Breast epithelium (tissue), 3 donors: ENCODE measurements around the gene RERE.

Experiments
- CTCF ChIP-seq, 3 donors: fragments of 450-650 bp; IDR thresholded peaks; one replicate each; pipeline ENCODE4 v1.5.1; 2016 to 2017; ENCODE audit warnings: antibody characterized with exemption in 3 of 3, mild to moderate bottlenecking in 3 of 3, moderate library complexity in 3 of 3
- POLR2AphosphoS5 ChIP-seq, 3 donors: sonication (generic); formaldehyde crosslinking; IDR thresholded peaks; one replicate each; pipeline ENCODE4 v1.6.1; 2017; ENCODE audit warnings: antibody characterized with exemption in 3 of 3

DNA sequence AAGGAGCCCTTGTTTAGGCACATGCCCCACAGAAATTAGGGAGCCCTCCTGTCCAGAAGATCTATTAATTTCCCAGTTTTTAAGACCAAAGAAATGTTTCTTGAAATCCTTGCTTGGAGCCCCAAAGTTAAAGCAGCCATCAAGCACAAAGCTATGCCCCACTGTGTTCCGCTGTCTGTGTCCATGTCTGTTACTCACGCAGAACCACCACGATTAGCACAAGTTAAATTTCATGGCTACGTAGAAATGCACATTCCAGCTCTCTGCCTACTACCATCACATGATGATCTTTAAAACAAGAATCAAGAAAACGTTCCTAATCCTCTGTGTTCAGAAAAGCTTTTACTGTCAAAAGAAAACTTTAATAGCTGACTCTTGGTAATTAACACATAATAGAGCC lies 238.5 kb downstream of the RERE start:
- TF ChIP-seq CTCF (IDR thresholded peaks at IDR 0.05) (no peak), POLR2AphosphoS5 (IDR thresholded peaks at IDR 0.05) (no peak)
